ENCODE measurements around the gene IGF1R. TPM values are rescaled to one million over a fixed set of nuclear protein-coding genes. Genes with fewer than 3 reads are reported as not detected.

The IGF1R gene
- total and polyA plus RNA-seq, 2 of the 13 experiments (the other 11 are each of a cell fraction or from before 2014, with no cell fraction given), result 15.9 to 18.4 TPM

DNA sequence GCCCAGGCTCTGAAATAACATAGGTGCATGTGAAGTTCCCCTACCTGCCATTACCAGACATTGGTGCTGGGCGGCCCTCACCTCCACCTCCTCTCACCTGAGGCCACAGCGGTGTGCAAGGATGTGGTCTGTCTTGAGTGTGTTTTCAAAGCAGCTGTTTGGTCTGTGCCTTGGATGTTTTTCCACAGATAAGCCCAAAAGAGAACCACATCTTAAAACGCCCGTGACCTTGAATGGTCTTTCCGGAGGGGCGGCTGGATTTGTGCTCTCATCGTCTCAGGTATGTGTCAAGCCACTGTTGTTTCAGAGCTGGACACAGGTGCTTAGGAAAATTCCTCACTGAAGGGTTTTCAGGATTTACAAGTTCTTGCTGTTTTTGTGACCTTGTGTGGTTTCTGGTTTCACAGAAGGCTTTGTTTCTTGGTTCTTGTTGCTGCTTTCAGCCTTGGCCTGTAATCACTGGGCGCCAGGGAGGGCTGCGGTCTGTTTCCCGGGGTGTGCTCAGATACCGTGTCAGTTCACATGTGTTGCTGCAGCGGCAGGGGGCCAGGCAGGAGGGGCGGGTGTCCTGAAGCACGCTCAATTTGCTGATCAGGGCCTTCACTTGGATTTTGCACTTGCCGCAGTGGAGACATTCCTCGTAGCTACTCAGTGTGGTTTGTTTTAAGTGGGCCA, 128.4 kb downstream of the IGF1R start:
- ATAC-seq, result peak; percentile 85
- peak overlapping the region; percentile 81 for H3K4me2 ChIP-seq (ENCODE audit: low read depth, low read length)
- H3K27ac ChIP-seq (ENCODE audit: extremely low read length, insufficient read depth, low read length), result peak overlapping the region; percentile 45
- peaks cover 78% of the 10 kb centered on the region for H3K79me2 ChIP-seq (ENCODE audit: insufficient read depth, low read length)
- peak; percentile 78 for DNase-seq (ENCODE audit: low spot score)
- no peaks in the 10 kb centered on the region; a peak in 1 of 5 replicates for H3K36me3 ChIP-seq (replicated peaks in 1 of 2; ENCODE audit: control insufficient read depth in 1 of 2, insufficient read depth in 2 of 2, low read length in 2 of 2)
- H3K27me3 ChIP-seq (ENCODE audit: control insufficient read depth in 1 of 2, insufficient read depth in 2 of 2, low read length in 2 of 2), result no peaks in the 10 kb centered on the region
- peak; percentile 77 for FAIRE-seq
- peaks cover 71% of the 10 kb centered on the region for H3K4me1 ChIP-seq (ENCODE audit: insufficient read depth, low read length)
- intact Hi-C loops (cut with micrococcal nuclease; ENCODE audit: unreplicated experiment), result loop anchor here (5.0 to 10.0 kb wide), 4 partner anchors 54 to 334 kb away; no protein-coding TSS in a partner anchor
- in situ Hi-C loops (cut with HindIII; ENCODE audit: extremely low pct_ligation_motif_present, low pct_unique_long_range_greater_than_20kb), result loop anchor here (10.0 kb wide), 1 partner anchor 122 kb away; no protein-coding TSS in a partner anchor
- CTCF ChIA-PET (ENCODE audit: low intra/inter-chr PET ratio, low total read pairs), result no interaction called here
- WGBS (ENCODE audit: low lambda C conversion rate), result 22% methylated on average over 6 of the region's 16 CpGs
- no peak overlapping the region for H2AFZ ChIP-seq (ENCODE audit: low read length)
- POLR2A ChIA-PET, result no interaction called here
- H3K4me3 ChIP-seq (replicated peaks in 1 of 3; ENCODE audit: insufficient read depth in 1 of 3, low read depth in 2 of 3, low read length in 3 of 3), result peak overlapping the region in 2 of 3 experiments; percentile 35 to 38; a peak in 3 of 6 replicates
- H4K20me1 ChIP-seq (ENCODE audit: insufficient read depth, low read length), result peaks cover 58% of the 10 kb centered on the region
- peak overlapping the region; percentile 39; the same call in 1 of the 2 replicates for H3K9ac ChIP-seq (ENCODE audit: insufficient read depth, low read depth, low read length)
- no TSS peak for BruUV-seq (replicated peaks)
- no peaks in the 10 kb centered on the region for H3K9me3 ChIP-seq (ENCODE audit: low read length)
- 0 out of 2 replicates have a peak, but pooled peaks have one; percentile 17 for TF ChIP-seq RXRB (CRISPR knock-in tag; IDR thresholded peaks at IDR 0.05; ENCODE audit: borderline replicate concordance)
- TF ChIP-seq ATF1 (CRISPR knock-in tag; IDR thresholded peaks at IDR 0.05), result 0 out of 2 replicates have a peak, but pooled peaks have one; percentile 16
- TF ChIP-seq SOX13 (IDR thresholded peaks at IDR 0.05), result no peak
- peak in 1 of 2 experiments; percentile 78; a peak in 2 of 4 replicates for TF ChIP-seq SOX13 (CRISPR knock-in tag; conservative IDR thresholded peaks at IDR 0.05 in 1 of 2, IDR thresholded peaks at IDR 0.05 in 1 of 2)
- TF ChIP-seq MEIS1 (CRISPR knock-in tag; IDR thresholded peaks at IDR 0.05; ENCODE audit: borderline replicate concordance), result no peak
- no peak for TF ChIP-seq TCF7L2 (IDR thresholded peaks at IDR 0.05; ENCODE audit: low read depth, low read length)
- TF ChIP-seq, protein P1, sequence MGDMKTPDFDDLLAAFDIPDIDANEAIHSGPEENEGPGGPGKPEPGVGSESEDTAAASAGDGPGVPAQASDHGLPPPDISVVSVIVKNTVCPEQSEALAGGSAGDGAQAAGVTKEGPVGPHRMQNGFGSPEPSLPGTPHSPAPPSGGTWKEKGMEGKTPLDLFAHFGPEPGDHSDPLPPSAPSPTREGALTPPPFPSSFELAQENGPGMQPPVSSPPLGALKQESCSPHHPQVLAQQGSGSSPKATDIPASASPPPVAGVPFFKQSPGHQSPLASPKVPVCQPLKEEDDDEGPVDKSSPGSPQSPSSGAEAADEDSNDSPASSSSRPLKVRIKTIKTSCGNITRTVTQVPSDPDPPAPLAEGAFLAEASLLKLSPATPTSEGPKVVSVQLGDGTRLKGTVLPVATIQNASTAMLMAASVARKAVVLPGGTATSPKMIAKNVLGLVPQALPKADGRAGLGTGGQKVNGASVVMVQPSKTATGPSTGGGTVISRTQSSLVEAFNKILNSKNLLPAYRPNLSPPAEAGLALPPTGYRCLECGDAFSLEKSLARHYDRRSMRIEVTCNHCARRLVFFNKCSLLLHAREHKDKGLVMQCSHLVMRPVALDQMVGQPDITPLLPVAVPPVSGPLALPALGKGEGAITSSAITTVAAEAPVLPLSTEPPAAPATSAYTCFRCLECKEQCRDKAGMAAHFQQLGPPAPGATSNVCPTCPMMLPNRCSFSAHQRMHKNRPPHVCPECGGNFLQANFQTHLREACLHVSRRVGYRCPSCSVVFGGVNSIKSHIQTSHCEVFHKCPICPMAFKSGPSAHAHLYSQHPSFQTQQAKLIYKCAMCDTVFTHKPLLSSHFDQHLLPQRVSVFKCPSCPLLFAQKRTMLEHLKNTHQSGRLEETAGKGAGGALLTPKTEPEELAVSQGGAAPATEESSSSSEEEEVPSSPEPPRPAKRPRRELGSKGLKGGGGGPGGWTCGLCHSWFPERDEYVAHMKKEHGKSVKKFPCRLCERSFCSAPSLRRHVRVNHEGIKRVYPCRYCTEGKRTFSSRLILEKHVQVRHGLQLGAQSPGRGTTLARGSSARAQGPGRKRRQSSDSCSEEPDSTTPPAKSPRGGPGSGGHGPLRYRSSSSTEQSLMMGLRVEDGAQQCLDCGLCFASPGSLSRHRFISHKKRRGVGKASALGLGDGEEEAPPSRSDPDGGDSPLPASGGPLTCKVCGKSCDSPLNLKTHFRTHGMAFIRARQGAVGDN (CRISPR knock-in tag; IDR thresholded peaks at IDR 0.05), result peak; percentile 73
- TF ChIP-seq, protein P2, sequence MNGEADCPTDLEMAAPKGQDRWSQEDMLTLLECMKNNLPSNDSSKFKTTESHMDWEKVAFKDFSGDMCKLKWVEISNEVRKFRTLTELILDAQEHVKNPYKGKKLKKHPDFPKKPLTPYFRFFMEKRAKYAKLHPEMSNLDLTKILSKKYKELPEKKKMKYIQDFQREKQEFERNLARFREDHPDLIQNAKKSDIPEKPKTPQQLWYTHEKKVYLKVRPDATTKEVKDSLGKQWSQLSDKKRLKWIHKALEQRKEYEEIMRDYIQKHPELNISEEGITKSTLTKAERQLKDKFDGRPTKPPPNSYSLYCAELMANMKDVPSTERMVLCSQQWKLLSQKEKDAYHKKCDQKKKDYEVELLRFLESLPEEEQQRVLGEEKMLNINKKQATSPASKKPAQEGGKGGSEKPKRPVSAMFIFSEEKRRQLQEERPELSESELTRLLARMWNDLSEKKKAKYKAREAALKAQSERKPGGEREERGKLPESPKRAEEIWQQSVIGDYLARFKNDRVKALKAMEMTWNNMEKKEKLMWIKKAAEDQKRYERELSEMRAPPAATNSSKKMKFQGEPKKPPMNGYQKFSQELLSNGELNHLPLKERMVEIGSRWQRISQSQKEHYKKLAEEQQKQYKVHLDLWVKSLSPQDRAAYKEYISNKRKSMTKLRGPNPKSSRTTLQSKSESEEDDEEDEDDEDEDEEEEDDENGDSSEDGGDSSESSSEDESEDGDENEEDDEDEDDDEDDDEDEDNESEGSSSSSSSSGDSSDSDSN (CRISPR knock-in tag; IDR thresholded peaks at IDR 0.05), result peak; percentile 28; the same call in 1 of the 2 replicates
- peak; percentile 56; the same call in 1 of the 2 replicates for TF ChIP-seq PHF21A (CRISPR knock-in tag; IDR thresholded peaks at IDR 0.05)
- no peak for TF ChIP-seq ZNF746 (CRISPR knock-in tag; IDR thresholded peaks at IDR 0.05)
- TF ChIP-seq ZBTB37 (CRISPR knock-in tag; IDR thresholded peaks at IDR 0.05), result no peak
- no peak for TF ChIP-seq FOXA1 (IDR thresholded peaks at IDR 0.05)
- TF ChIP-seq FOXA1 (CRISPR knock-in tag; IDR thresholded peaks at IDR 0.05), result 0 out of 2 replicates have a peak, but pooled peaks have one; percentile 17
- peak; percentile 40; the same call in 1 of the 2 replicates for TF ChIP-seq TBX2 (CRISPR knock-in tag; IDR thresholded peaks at IDR 0.05; ENCODE audit: borderline replicate concordance)
- TF ChIP-seq ARNT2 (CRISPR knock-in tag; IDR thresholded peaks at IDR 0.05; ENCODE audit: low read depth), result 0 out of 2 replicates have a peak, but pooled peaks have one; percentile 59
